ENCODE data around the gene RAG1.

Gene RAG1

GRCh38 chr11:36628765-36629244, 61.0 kb downstream of the RAG1 start:
- H3K4me1 ChIP-seq (ENCODE audit: control insufficient read depth, low read length), result no peaks in the 10 kb centered on the region
- H3K36me3 ChIP-seq (ENCODE audit: control insufficient read depth, low read length), result no peaks in the 10 kb centered on the region
- no peak overlapping the region for H3K4me3 ChIP-seq (ENCODE audit: low read length)
- no peaks in the 10 kb centered on the region for H3F3A ChIP-seq (ENCODE audit: control insufficient read depth, insufficient read depth)
- no peak overlapping the region for H3K27ac ChIP-seq (ENCODE audit: low read depth, low read length)
- H3K4me2 ChIP-seq (ENCODE audit: low read length), result no peak overlapping the region
- H3K27me3 ChIP-seq (ENCODE audit: control insufficient read depth, low read length), result no peaks in the 10 kb centered on the region
- no peaks in the 10 kb centered on the region for H3K79me2 ChIP-seq (ENCODE audit: control insufficient read depth, low read length)
- TF ChIP-seq EZH2phosphoT487 (IDR thresholded peaks at IDR 0.05; ENCODE audit: borderline replicate concordance, low read length) (no peak), CTCF (IDR thresholded peaks at IDR 0.05; ENCODE audit: low read depth, low read length, poor library complexity, severe bottlenecking) (no peak)
- H3K9me2 ChIP-seq (replicated peaks; ENCODE audit: control insufficient read depth, low read length), result no peaks in the 10 kb centered on the region
- H3K9me3 ChIP-seq (ENCODE audit: control insufficient read depth, insufficient read depth, low read length), result no peaks in the 10 kb centered on the region
- H4K20me1 ChIP-seq (ENCODE audit: control insufficient read depth, insufficient read depth, low read depth, low read length), result no peaks in the 10 kb centered on the region
